Pancreas (tissue), 10 donors: ENCODE measurements around the gene BFSP1. TPM values are rescaled to one million over a fixed set of nuclear protein-coding genes. Genes with fewer than 3 reads are reported as not detected.

Experiments used
- ATAC-seq, 4 donors: fragments of 200-7000 bp; cut with Tn5 transposase; one replicate each; pipeline versions ENCODE4 v1.8.0 to v1.9.1; 2020; ENCODE audit warnings: mild to moderate bottlenecking in 4 of 4, moderate library complexity in 4 of 4
- DNase-seq, 6 donors: peaks; one replicate each; pipeline ENCODE4 v3.0.0-alpha.2; 2020
- FAIRE-seq: peaks from 2 replicates; lab custom pipeline; 2012; peaks lifted over from hg19 to GRCh38; lab: Jason Lieb, UNC
- H3K27ac ChIP-seq, 4 donors: fragments of 200-600 bp; sonication (generic); 1 replicate in 3 of 4; 2 replicates in 1 of 4; pipeline versions ENCODE4 v1.5.0 to v1.8.0; 2020
- H3K27me3 ChIP-seq, 4 donors: fragments of 200-600 bp; one replicate each; pipeline ENCODE4 v1.8.0; 2021
- H3K36me3 ChIP-seq, 3 donors: fragments of 200-600 bp; sonication (generic) in 1 of 3; one replicate each; pipeline versions ENCODE4 v1.5.0 to v1.8.0; 2020 to 2021
- H3K4me1 ChIP-seq, 3 donors: fragments of 200-600 bp; one replicate each; pipeline ENCODE4 v1.8.0; 2021
- H3K4me3 ChIP-seq, 4 donors: fragments of 200-600 bp; sonication (generic) in 2 of 4; one replicate each; pipeline versions ENCODE4 v1.5.0 to v1.8.0; 2020 to 2021
- H3K9me3 ChIP-seq, 4 donors: fragments of 200-600 bp; one replicate each; pipeline ENCODE4 v1.8.0; 2021
- WGBS, 2 donors: extraction: QIAGEN DNeasy Blood & Tissue Kit; methylation state at CpG; one replicate each; pipeline ENCODE4 v1.1.7; 2013; 5-methylcytosine and 5-hydroxymethylcytosine counted together
- intact Hi-C, 3 donors: fragments of 100-400 bp; cut with DNase I; formaldehyde crosslinking; loops; one replicate each; pipeline versions ENCODE4 v1.11.1 to v1.14.2; 2022
- polyA plus RNA-seq, 2 donors: library from polyadenylated mRNA; stranded (reverse); fragments of 200-250 nt; gene quantifications; one replicate each; pipeline ENCODE4 v1.2.3, GENCODE V29; 2013
- total RNA-seq, 6 donors: library from RNA; stranded (reverse); fragmentation: NEBNext Ultra II Directional in 4 of 6; extraction: Animal tissue kit (Norgen Biotek cat#: 25700) in 4 of 6; gene quantifications; one replicate each; pipeline versions ENCODE4 v1.2.1 to v1.2.4, GENCODE V29; 2021 to 2023
- TF ChIP-seq, protein P1 (sequence below), 4 donors: fragments of 200-600 bp; sonication (generic) in 3 of 4; IDR thresholded peaks; one replicate each; pipeline versions ENCODE4 v1.5.0 to v1.8.0; 2021; ENCODE audit warnings: antibody characterized with exemption in 4 of 4
- donor health status: healthy with polysubstance abuse.
- donor health status: DM: no; HTN: no; CAD: no; lungs with moderate emphysema.
- donor health status: DM: no; HTN: no; CAD: no.
- donor health status: control.
- donor health status: control.
- donor health status: Bipolar disorder and iron deficiency.
- donor health status: DM: yes; HTN: yes; CAD: no.
- donor health status: DM: no; HTN: no; CAD: no.
- donor health status: DM: no; HTN: no; CAD: no.
- donor health status: DM: yes; HTN: yes; CAD: no.

The BFSP1 gene
- total and polyA plus RNA-seq, 8 donors: 0.81 to 2.0 (median 1.4) TPM

DNA sequence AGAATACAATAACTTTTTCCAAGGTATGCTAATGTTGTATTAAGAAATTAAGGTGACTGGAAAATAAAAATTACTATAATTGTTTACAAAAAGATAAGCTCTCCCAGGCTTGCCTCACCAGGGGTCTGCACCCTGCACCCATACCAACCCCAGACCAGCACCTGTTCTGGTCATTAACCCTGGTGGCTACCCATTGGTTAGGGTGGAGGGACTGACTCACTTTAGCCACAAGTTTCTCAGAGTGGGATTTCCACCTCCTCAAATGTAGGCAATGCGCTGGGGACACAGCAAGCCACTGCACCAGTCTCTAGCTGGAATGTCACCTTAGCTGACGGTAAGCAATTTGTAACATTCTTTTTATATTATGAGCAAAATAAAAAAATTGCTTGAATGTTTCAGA lies 83.1 kb downstream of the BFSP1 start:
- Histone ChIP-seq H3K4me3 (no peak overlapping the region), H3K27ac (no peak overlapping the region), H3K4me1 (no peaks in the 10 kb centered on the region), H3K9me3 (no peaks in the 10 kb centered on the region), H3K36me3 (no peaks in the 10 kb centered on the region), H3K27me3 (no peaks in the 10 kb centered on the region)
- ATAC-seq: no peak
- DNase-seq: no peak
- WGBS, 2 donors: 90 to 96% methylated on average over 2 of the region's 2 CpGs
- FAIRE-seq: no peak
- intact Hi-C loops: no loop called here
- TF ChIP-seq, protein P1, sequence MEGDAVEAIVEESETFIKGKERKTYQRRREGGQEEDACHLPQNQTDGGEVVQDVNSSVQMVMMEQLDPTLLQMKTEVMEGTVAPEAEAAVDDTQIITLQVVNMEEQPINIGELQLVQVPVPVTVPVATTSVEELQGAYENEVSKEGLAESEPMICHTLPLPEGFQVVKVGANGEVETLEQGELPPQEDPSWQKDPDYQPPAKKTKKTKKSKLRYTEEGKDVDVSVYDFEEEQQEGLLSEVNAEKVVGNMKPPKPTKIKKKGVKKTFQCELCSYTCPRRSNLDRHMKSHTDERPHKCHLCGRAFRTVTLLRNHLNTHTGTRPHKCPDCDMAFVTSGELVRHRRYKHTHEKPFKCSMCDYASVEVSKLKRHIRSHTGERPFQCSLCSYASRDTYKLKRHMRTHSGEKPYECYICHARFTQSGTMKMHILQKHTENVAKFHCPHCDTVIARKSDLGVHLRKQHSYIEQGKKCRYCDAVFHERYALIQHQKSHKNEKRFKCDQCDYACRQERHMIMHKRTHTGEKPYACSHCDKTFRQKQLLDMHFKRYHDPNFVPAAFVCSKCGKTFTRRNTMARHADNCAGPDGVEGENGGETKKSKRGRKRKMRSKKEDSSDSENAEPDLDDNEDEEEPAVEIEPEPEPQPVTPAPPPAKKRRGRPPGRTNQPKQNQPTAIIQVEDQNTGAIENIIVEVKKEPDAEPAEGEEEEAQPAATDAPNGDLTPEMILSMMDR (IDR thresholded peaks at IDR 0.05): no peak

DNA sequence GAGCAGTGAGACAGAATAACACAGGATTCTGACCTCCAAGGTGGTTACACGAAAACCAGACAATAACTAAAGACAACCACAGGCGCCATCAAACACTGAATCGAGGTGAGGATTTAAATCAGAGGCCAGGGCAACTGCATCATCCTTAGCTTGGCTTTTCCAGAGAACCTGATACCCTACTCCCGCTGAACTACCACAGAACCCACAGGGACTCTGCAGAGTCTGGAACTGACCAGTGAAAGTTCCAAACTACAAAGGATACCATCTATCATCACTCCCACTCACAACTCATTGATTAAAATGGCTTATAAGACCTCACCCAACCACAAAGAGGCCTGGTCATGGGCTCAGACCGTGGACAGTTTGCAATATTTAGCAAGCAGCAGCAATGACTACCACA lies 85.0 kb downstream of the BFSP1 start:
- 66 to 79% methylated on average over 5 of the region's 5 CpGs for WGBS, 2 donors
- FAIRE-seq (no peak), ATAC-seq (no peak), DNase-seq (no peak)
- Histone ChIP-seq H3K4me1 (no peaks in the 10 kb centered on the region), H3K9me3 (no peaks in the 10 kb centered on the region), H3K27me3 (peaks cover 0 to 5% (median 2%) of the 10 kb centered on the region in 4 donors), H3K36me3 (no peaks in the 10 kb centered on the region), H3K27ac (no peak overlapping the region), H3K4me3 (no peak overlapping the region)
- TF ChIP-seq, protein P1 (IDR thresholded peaks at IDR 0.05): no peak
- intact Hi-C loops: no loop called here

DNA sequence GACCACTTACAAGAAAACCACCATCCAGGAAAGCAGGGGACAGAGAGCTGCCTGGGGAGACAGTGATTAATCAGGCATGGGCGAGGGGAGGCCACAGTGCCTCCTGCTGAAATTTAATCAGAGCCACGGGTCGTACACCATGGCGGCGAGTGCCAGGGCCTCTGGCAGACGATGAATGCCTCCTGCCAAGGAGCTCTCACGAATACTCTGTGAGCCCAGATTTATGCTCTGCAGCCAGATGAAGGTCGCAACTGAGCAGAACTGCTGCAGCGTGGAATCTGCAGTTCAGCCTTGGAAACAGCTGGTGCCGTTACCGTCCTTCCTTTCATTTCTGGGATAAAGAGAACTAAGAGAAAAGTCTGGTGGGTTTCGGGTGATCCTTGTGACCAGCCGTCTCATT lies 85.6 kb downstream of the BFSP1 start:
- DNase-seq: no peak
- 63 to 69% methylated on average over 13 of the region's 13 CpGs for WGBS, 2 donors
- no peak overlapping the region for H3K27ac ChIP-seq

DNA sequence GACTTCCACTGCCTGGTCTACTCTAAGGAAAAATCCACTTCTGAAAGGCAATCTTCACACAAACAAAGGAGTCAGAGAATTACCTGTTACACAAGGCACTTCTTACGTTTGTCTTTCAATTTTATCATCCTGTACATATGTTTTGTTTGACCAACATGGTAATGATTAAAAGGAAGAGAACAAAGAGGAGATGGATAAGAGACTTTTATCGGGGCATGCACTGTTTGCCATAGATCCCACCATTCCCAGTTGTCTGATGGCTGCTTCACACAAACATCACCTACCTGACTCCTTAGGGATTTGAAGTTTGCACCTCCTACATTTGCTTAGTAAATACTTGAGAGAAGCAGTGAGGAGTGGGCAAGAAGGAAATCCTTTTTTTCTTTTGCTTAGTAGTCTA lies 87.1 kb downstream of the BFSP1 start:
- TF ChIP-seq, protein P1 (IDR thresholded peaks at IDR 0.05): no peak
- intact Hi-C loops: no loop called here
- Histone ChIP-seq H3K4me3 (no peak overlapping the region), H3K36me3 (no peaks in the 10 kb centered on the region), H3K4me1 (no peaks in the 10 kb centered on the region), H3K27ac (no peak overlapping the region), H3K27me3 (peaks cover 0 to 5% (median 2%) of the 10 kb centered on the region in 4 donors), H3K9me3 (no peaks in the 10 kb centered on the region)
- ATAC-seq: no peak
- WGBS, 2 donors: 8 to 11% methylated on average over 2 of the region's 2 CpGs
- no peak for FAIRE-seq
- no peak for DNase-seq

More for the DNA sequence above, 85.6 kb downstream of the BFSP1 start:
- intact Hi-C loops: no loop called here
- Histone ChIP-seq H3K9me3 (no peaks in the 10 kb centered on the region), H3K4me3 (no peak overlapping the region), H3K36me3 (no peaks in the 10 kb centered on the region), H3K27me3 (peaks cover 0 to 5% (median 2%) of the 10 kb centered on the region in 4 donors), H3K4me1 (no peaks in the 10 kb centered on the region)
- TF ChIP-seq, protein P1 (IDR thresholded peaks at IDR 0.05): no peak
- FAIRE-seq (no peak), ATAC-seq (no peak)

Other genes with a start within 250 kb of the BFSP1 start
- 100 to 1,000 TPM; 172 to 192 (median 182) TPM for gene DSTN, start 38.7 kb upstream of the BFSP1 start, total RNA-seq
- gene DSTN, start 38.7 kb upstream of the BFSP1 start, polyA plus RNA-seq: 100 to 1,000 TPM; 138 to 242 TPM
- 100 to 1,000 TPM; 339 to 442 (median 354) TPM for gene RRBP1, start 150.9 kb upstream of the BFSP1 start, total RNA-seq
- 100 to 1,000 TPM; 170 to 269 TPM for gene RRBP1, start 150.9 kb upstream of the BFSP1 start, polyA plus RNA-seq
- gene BANF2, start 168.6 kb upstream of the BFSP1 start, total RNA-seq: 1 to 10 TPM in 5 of 6 donors, under 1 TPM in 1; 0.88 to 6.4 (median 2.0) TPM
- 1 to 10 TPM in 1 of 2 donors, under 1 TPM in 1; 0.59 to 1.3 TPM for gene BANF2, start 168.6 kb upstream of the BFSP1 start, polyA plus RNA-seq